H7 (cell line): ENCODE measurements around the gene ANKHD1. TPM values are rescaled to one million over a fixed set of nuclear protein-coding genes. Genes with fewer than 3 reads are reported as not detected.

Source experiments
- DNase-seq: peaks from one replicate; pipeline ENCODE4 v3.0.0; 2012
- H3K27me3 ChIP-seq: 2 replicates; pipeline ENCODE4 v1.6.0; 2011; ENCODE audit warnings: mild to moderate bottlenecking, low read length; ENCODE audit not compliant: control insufficient read depth, insufficient read depth
- H3K36me3 ChIP-seq: replicated peaks from 2 replicates; pipeline ENCODE4 v1.5.1; 2011; ENCODE audit warnings: low read length; ENCODE audit not compliant: control insufficient read depth, insufficient read depth
- H3K4me3 ChIP-seq: 2 replicates; pipeline ENCODE4 v1.5.1; 2011; ENCODE audit warnings: low read depth, mild to moderate bottlenecking, control low read depth, low read length, moderate library complexity; ENCODE audit not compliant: insufficient read depth
- total RNA-seq: library from RNA; depleted of rRNA; stranded (reverse); fragments of >200 nt; shearing (Covaris generic); gene quantifications from 2 replicates; pipeline ENCODE4 v1.2.3, GENCODE V29; 2014

The ANKHD1 gene
- total RNA-seq, 1 experiment from 2014 or later, result 49.2 TPM

GRCh38 chr5:140551872-140552271 lies 150.2 kb downstream of the ANKHD1 start:
- H3K4me3 ChIP-seq, result no peak overlapping the region
- no peak for DNase-seq
- H3K36me3 ChIP-seq, result peaks cover 26% of the 10 kb centered on the region
- no peaks in the 10 kb centered on the region for H3K27me3 ChIP-seq

GRCh38 chr5:140553657-140554056 lies 152.0 kb downstream of the ANKHD1 start:
- no peak overlapping the region for H3K4me3 ChIP-seq
- peaks cover 26% of the 10 kb centered on the region for H3K36me3 ChIP-seq
- no peaks in the 10 kb centered on the region for H3K27me3 ChIP-seq
- DNase-seq, result no peak

- H3K27me3 ChIP-seq, result no peaks in the 10 kb centered on the region
- DNase-seq, result no peak
- peaks cover 26% of the 10 kb centered on the region for H3K36me3 ChIP-seq
- H3K4me3 ChIP-seq, result no peak overlapping the region
Observed at GRCh38 chr5:140554454-140554853, 152.8 kb downstream of the ANKHD1 start.

DNA sequence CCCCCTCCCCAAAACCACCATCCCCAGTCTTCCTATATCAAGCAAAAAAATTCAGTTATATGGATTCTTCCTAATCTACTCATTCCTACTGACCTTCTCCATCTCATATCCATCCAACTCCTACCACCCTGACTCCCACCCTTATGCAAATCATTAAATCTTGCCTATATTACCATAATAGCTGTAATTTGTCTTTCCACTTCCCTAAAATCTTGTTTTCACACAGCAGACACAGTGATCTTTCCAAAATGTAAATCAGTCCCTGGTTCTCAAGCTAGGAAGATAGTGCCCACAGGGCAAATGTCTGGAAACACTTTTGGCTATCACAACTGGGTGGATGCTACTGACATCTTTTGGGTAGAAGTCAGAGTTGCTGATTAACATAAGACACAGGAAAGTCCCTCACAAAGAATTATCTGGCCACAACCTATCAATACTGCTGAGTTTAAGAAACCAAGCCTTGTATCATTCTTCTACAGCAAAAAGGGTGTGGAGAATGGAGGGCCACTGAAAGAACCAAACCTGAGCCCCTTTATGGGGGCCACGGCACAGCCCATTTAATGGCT lies 154.2 kb downstream of the ANKHD1 start:
- Histone ChIP-seq H3K36me3 (peaks cover 17% of the 10 kb centered on the region), H3K4me3 (peak overlapping the region; percentile 82), H3K27me3 (no peaks in the 10 kb centered on the region)
- DNase-seq, result no peak

DNA sequence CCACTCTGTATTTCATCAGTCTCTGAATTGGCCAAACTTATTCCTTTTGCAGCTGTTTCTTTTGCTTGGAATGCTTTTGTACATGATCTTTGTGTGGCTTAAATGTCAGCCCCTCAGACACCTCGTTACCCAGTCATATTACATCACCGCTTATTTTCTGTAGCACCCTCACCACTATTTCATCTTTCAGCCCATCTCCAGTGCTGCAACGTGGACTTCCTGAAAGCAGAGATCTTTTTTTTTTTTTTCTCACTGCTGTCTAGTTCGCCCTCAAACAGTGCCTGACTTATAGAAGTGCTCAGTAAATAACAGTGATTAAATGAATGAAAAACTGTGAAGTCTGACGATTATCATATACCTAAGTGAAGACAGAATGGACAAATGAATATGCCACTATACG lies 154.8 kb downstream of the ANKHD1 start:
- no peaks in the 10 kb centered on the region for H3K27me3 ChIP-seq
- no peak for DNase-seq
- peak overlapping the region; percentile 82 for H3K4me3 ChIP-seq
- H3K36me3 ChIP-seq, result peaks cover 11% of the 10 kb centered on the region

- peaks cover 6% of the 10 kb centered on the region for H3K36me3 ChIP-seq
- no peaks in the 10 kb centered on the region for H3K27me3 ChIP-seq
- DNase-seq, result peak; percentile 97
- H3K4me3 ChIP-seq, result peak within 1 kb of the TSS; percentile 82
Observed at GRCh38 chr5:140557136-140557805, 155.6 kb downstream of the ANKHD1 start, which contains the start of gene SRA1. Gene SRA1 (minus strand): TSS chr5:140557473. CDS start chr5:140557452, 21 bp downstream.

GRCh38 chr5:140557965-140558364 lies 156.3 kb downstream of the ANKHD1 start:
- H3K4me3 ChIP-seq, result peak overlapping the region; percentile 82; the same call in 1 of the 2 replicates
- no peak for DNase-seq
- H3K27me3 ChIP-seq, result no peaks in the 10 kb centered on the region
- peaks cover 6% of the 10 kb centered on the region for H3K36me3 ChIP-seq

GRCh38 chr5:140558542-140558941 lies 156.9 kb downstream of the ANKHD1 start:
- H3K27me3 ChIP-seq, result no peaks in the 10 kb centered on the region
- DNase-seq, result peak; percentile 49
- peaks cover 4% of the 10 kb centered on the region for H3K36me3 ChIP-seq
- H3K4me3 ChIP-seq, result no peak overlapping the region

DNA sequence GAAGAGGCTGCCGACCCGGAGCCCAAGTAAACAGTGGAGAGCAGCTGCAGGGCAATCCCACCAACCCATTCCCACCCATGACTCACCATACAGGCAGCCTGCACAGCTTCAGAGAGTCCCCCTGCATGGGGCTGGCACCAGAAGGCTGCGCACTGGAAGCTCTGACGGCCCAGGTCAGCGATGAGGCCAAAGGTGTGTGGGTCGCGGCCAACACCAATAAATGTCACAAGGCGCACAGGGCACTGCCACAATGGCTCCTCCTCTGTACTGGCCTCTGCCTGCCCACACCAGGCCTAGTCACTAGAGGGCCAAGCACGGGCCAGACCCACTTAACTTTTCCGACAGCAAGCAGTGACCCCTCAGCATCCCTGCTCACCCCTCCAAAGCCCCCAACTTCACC lies 158.6 kb downstream of the ANKHD1 start:
- Histone ChIP-seq H3K4me3 (no peak overlapping the region), H3K36me3 (peaks cover 1% of the 10 kb centered on the region), H3K27me3 (no peaks in the 10 kb centered on the region)
- no peak for DNase-seq

DNA sequence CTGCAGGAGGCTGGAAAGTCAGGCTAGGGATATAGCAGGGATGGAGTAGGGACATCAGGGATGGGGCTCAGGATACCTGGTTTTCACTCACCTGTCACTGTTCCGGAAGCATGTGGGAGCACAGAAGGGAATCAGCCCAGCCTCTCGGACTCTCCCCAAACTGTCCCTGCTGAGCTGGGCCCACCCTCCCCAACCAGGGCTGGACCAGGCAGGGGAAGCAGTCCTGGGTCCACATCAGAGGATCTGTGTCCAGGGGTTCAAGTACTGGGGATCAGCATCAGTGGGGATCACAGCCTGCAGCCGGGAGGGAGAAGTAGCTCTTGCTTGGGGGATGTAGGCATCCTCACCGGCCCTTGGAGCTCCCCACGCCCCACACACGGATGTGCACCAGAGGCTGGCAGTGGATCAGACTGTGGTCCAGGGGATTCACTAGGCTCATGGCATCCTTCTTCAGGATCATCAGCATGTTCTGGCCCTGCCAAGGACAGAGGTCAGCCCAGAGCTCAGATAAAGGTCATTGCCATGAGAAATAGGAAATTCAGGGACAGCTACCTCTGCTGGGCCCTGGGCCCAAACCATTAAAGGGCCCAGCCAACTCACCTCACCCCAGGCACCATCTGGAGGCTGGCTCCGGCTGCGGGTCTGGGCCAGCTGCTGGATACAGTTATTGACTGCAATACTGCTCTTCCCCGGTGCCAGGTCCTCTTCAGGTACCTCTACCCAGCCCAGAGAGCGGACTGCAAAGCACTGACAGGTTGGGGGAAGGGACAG lies 160.3 kb downstream of the ANKHD1 start:
- Histone ChIP-seq H3K36me3 (peaks cover 7% of the 10 kb centered on the region), H3K27me3 (no peaks in the 10 kb centered on the region), H3K4me3 (no peak overlapping the region)
- peak; percentile 10 for DNase-seq

GRCh38 chr5:140563596-140563995 lies 162.0 kb downstream of the ANKHD1 start:
- Histone ChIP-seq H3K4me3 (peak overlapping the region; percentile 79), H3K27me3 (no peaks in the 10 kb centered on the region), H3K36me3 (peaks cover 8% of the 10 kb centered on the region)
- DNase-seq, result no peak

- peak within 1 kb of the TSS; percentile 79 for H3K4me3 ChIP-seq
- peak; percentile 96 for DNase-seq
- peaks cover 8% of the 10 kb centered on the region for H3K36me3 ChIP-seq
- no peaks in the 10 kb centered on the region for H3K27me3 ChIP-seq
Observed at GRCh38 chr5:140564196-140565023, 162.8 kb downstream of the ANKHD1 start, which contains the start of the genes APBB3 and SLC35A4. Gene APBB3 (minus strand): TSS chr5:140564598. CDS start chr5:140564245, 353 bp downstream. Gene SLC35A4 (plus strand): TSS chr5:140564828. CDS start chr5:140567170, 2,342 bp downstream.

- peak overlapping the region; percentile 79 for H3K4me3 ChIP-seq
- peaks cover 7% of the 10 kb centered on the region for H3K36me3 ChIP-seq
- H3K27me3 ChIP-seq, result no peaks in the 10 kb centered on the region
- DNase-seq, result no peak
Observed at GRCh38 chr5:140565024-140565779, 163.6 kb downstream of the ANKHD1 start.

GRCh38 chr5:140565780-140566095 lies 164.1 kb downstream of the ANKHD1 start:
- Histone ChIP-seq H3K36me3 (peaks cover 7% of the 10 kb centered on the region), H3K4me3 (no peak overlapping the region), H3K27me3 (no peaks in the 10 kb centered on the region)
- DNase-seq, result no peak
